ENCODE results near the gene CAMKK2.

- TF ChIP-seq, protein P1, sequence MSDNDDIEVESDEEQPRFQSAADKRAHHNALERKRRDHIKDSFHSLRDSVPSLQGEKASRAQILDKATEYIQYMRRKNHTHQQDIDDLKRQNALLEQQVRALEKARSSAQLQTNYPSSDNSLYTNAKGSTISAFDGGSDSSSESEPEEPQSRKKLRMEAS (IDR thresholded peaks at IDR 0.05; ENCODE audit: low read depth) = no peak
- TF ChIP-seq CTCF (IDR thresholded peaks at IDR 0.05) (no peak), EP300 (IDR thresholded peaks at IDR 0.05; ENCODE audit: borderline replicate concordance in 1 of 2, low read depth in 1 of 2, low read length in 1 of 2) (no peak), USF1 (IDR thresholded peaks at IDR 0.05; ENCODE audit: borderline replicate concordance, low read depth) (no peak), NFIC (IDR thresholded peaks at IDR 0.05; ENCODE audit: borderline replicate concordance) (no peak), TAF1 (IDR thresholded peaks at IDR 0.05; ENCODE audit: borderline replicate concordance, low read depth, low read length) (no peak), POLR2AphosphoS5 (IDR thresholded peaks at IDR 0.05; ENCODE audit: low read depth, low read length) (no peak), RFX5 (IDR thresholded peaks at IDR 0.05; ENCODE audit: low read length) (no peak), RCOR1 (IDR thresholded peaks at IDR 0.05; ENCODE audit: low read length) (no peak), JUND (IDR thresholded peaks at IDR 0.05) (no peak)
Observed at GRCh38 chr12:121333747-121334146, 37.2 kb upstream of the CAMKK2 start.
